Activated effector memory CD4-positive, alpha-beta T cell treated with anti-CD3 and anti-CD28 coated beads, Interleukin-2, amount 50 U/mL, for 16 hours (primary cell): ENCODE data around the gene SPATA22.
"Not testable (repeated sequence)": the region's sequence is repeated elsewhere in the genome, so short reads cannot be mapped to it uniquely, and the experiment has no call there.

ENCODE experiments used
- DNase-seq: peaks from one replicate; pipeline ENCODE4 v3.0.0-alpha.2; 2020

The SPATA22 gene

GRCh38 chr17:3471599-3471998 lies at the start of gene SPATA22:
SPATA22 (minus strand) TSS chr17:3471819; CDS start chr17:3469325, 2,494 bp downstream.
- DNase-seq = no peak

- not testable (repeated sequence) for DNase-seq
Observed at GRCh38 chr17:3519472-3519871, 47.9 kb upstream of the SPATA22 start.

GRCh38 chr17:3514873-3515272 lies 43.3 kb upstream of the SPATA22 start:
- DNase-seq = no peak

- not testable (repeated sequence) for DNase-seq
Observed at GRCh38 chr17:3514167-3514566, 42.5 kb upstream of the SPATA22 start.

GRCh38 chr17:3513305-3514035 lies 41.9 kb upstream of the SPATA22 start:
- no peak for DNase-seq

- DNase-seq = no peak
Observed at GRCh38 chr17:3512505-3513171, 41.0 kb upstream of the SPATA22 start.

- no peak for DNase-seq
Observed at GRCh38 chr17:3511852-3512504, 40.4 kb upstream of the SPATA22 start.

GRCh38 chr17:3510090-3510489 lies 38.5 kb upstream of the SPATA22 start:
- no peak for DNase-seq

GRCh38 chr17:3507869-3508268 lies 36.2 kb upstream of the SPATA22 start:
- no peak for DNase-seq

- DNase-seq = no peak
Observed at GRCh38 chr17:3507071-3507470, 35.5 kb upstream of the SPATA22 start.

GRCh38 chr17:3506054-3506453 lies 34.4 kb upstream of the SPATA22 start:
- no peak for DNase-seq

GRCh38 chr17:3505008-3505407 lies 33.4 kb upstream of the SPATA22 start:
- no peak for DNase-seq

- no peak for DNase-seq
Observed at GRCh38 chr17:3503285-3503684, 31.7 kb upstream of the SPATA22 start.

- no peak for DNase-seq
Observed at GRCh38 chr17:3502466-3502865, 30.8 kb upstream of the SPATA22 start.

- DNase-seq = no peak
Observed at GRCh38 chr17:3501344-3501743, 29.7 kb upstream of the SPATA22 start.

- DNase-seq = no peak
Observed at GRCh38 chr17:3497101-3497500, 25.5 kb upstream of the SPATA22 start.

- DNase-seq = no peak
Observed at GRCh38 chr17:3485481-3486068, 14.0 kb upstream of the SPATA22 start.

- DNase-seq = no peak
Observed at GRCh38 chr17:3482852-3483251, 11.2 kb upstream of the SPATA22 start.

GRCh38 chr17:3479988-3480387 lies 8.4 kb upstream of the SPATA22 start:
- no peak for DNase-seq

GRCh38 chr17:3475812-3476610 lies 4.4 kb upstream of the SPATA22 start, which contains the start of gene ASPA:
ASPA (plus strand) TSS chr17:3475997; CDS start chr17:3476160, 163 bp downstream.
- DNase-seq = no peak

- DNase-seq = no peak
Observed at GRCh38 chr17:3475251-3475685, 3.6 kb upstream of the SPATA22 start.

- DNase-seq = no peak
Observed at GRCh38 chr17:3474212-3474611, 2.6 kb upstream of the SPATA22 start.

GRCh38 chr17:3472137-3472536 lies 518 bp upstream of the SPATA22 start:
- no peak for DNase-seq
